HepG2 (cell line): Measurements from ENCODE around the gene CFAP91. TPM values are rescaled to one million over a fixed set of nuclear protein-coding genes. Genes with fewer than 3 reads are reported as not detected.
A peak's percentile ranks its signal among the peaks of the same experiment; 100 is the strongest.

Source experiments
- GATAD2A ChIP-seq: IDR thresholded peaks from 2 replicates; pipeline ENCODE4 v1.6.1; 2016
- HHEX ChIP-seq: IDR thresholded peaks from 2 replicates; pipeline ENCODE4 v1.6.1; 2016; ENCODE audit warnings: control low read depth
- HNF4G ChIP-seq, 2 experiments: sonication (generic) in 1 of 2; formaldehyde crosslinking in 1 of 2; IDR thresholded peaks; 2 replicates each; pipeline versions ENCODE4 v1.4.0 to v1.6.1; 2011 to 2020; ENCODE audit warnings: borderline replicate concordance in 2 of 2, low read depth in 2 of 2, mild to moderate bottlenecking in 2 of 2, low read length in 1 of 2, missing genetic modification reagents in 1 of 2, moderate library complexity in 1 of 2
- MAFF ChIP-seq: IDR thresholded peaks from 2 replicates; pipeline ENCODE4 v1.6.1; 2011; ENCODE audit warnings: low read depth, low read length, improper control_type of control experiment
- NCOA2 ChIP-seq: sonication (generic); formaldehyde crosslinking; IDR thresholded peaks from 2 replicates; pipeline ENCODE4 v1.8.0; 2022; ENCODE audit warnings: inconsistent platforms
- RXRB ChIP-seq: IDR thresholded peaks from 2 replicates; pipeline ENCODE4 v1.6.1; 2016; ENCODE audit warnings: borderline replicate concordance, missing genetic modification reagents, missing compliant biosample characterization
- ZBTB40 ChIP-seq, 2 experiments: fragments of 450-650 bp in 1 of 2; sonication (generic) in 1 of 2; formaldehyde crosslinking in 1 of 2; IDR thresholded peaks; 2 replicates each; pipeline versions ENCODE4 v1.6.1 to v1.8.0; 2016 to 2022; ENCODE audit warnings: antibody characterized with exemption in 1 of 2, mild to moderate bottlenecking in 1 of 2, missing genetic modification reagents in 1 of 2
- ZNF574 ChIP-seq: sonication (generic); formaldehyde crosslinking; IDR thresholded peaks from 2 replicates; pipeline ENCODE4 v1.4.0; 2020; ENCODE audit warnings: missing genetic modification reagents
- polyA plus RNA-seq, 8 experiments: library from polyadenylated mRNA; depleted of rRNA in 3 of 8; stranded (reverse) in 7 of 8; unstranded in 1 of 8; fragments of >200 nt; fragmentation: Illumina TruSeq in 4 of 8; extraction: Trizol in 4 of 8; gene quantifications; 2 replicates each; pipeline versions ENCODE4 v1.2.1 to v1.2.3, GENCODE V29; 2011 to 2016; ENCODE audit warnings: low read depth in 4 of 8, missing spikeins in 1 of 8, mixed read lengths in 1 of 8; ENCODE audit not compliant: insufficient read depth in 1 of 8
- total RNA-seq, 5 experiments: library from RNA; depleted of rRNA; stranded (reverse); fragments of >200 nt; fragmentation: Illumina TruSeq; extraction: Trizol; gene quantifications; 2 replicates each; pipeline ENCODE4 v1.2.3, GENCODE V29; 2016; ENCODE audit warnings: low read depth in 1 of 5
- TF ChIP-seq, protein P1 (sequence below): IDR thresholded peaks from 2 replicates; pipeline ENCODE4 v1.4.0; 2020; ENCODE audit warnings: mild to moderate bottlenecking, missing genetic modification reagents
- TF ChIP-seq, protein P2 (sequence below): sonication (generic); formaldehyde crosslinking; IDR thresholded peaks from 2 replicates; pipeline ENCODE4 v1.8.1; 2023; ENCODE audit warnings: mild to moderate bottlenecking, moderate library complexity, missing genetic modification reagents

CFAP91 gene
- total and polyA plus RNA-seq, 2 of the 13 experiments (the other 11 are each of a cell fraction or from before 2014, with no cell fraction given), result not detected

DNA sequence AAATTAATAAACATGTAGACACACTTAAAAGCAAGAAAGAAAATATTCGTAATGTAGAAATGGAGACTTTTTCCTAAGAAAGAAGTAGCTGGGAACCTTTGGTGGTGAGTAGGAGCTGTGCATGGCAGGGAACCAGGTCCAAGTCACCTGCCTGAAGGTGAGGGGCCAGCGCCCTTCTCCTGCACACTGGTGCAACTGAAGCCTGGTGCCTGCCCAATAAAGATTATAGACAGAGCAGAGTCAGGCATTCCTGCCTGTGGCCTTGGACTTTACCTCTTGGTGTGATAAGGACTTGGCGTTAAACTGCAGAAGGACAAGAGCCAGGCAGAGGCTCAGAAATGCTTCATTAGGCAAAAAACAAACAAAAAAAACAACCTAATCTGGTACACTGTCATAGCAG, 14.2 kb downstream of the CFAP91 start (continued):
- TF ChIP-seq ZNF574 (CRISPR knock-in tag) (peak; percentile 32; the same call in 1 of the 2 replicates), GATAD2A (CRISPR knock-in tag) (peak; percentile 84), ZBTB40 (IDR thresholded peaks at IDR 0.05) (no peak), ZBTB40 (CRISPR knock-in tag; IDR thresholded peaks at IDR 0.05) (peak; percentile 24; the same call in 1 of the 2 replicates), MAFF (0 out of 2 replicates have a peak, but pooled peaks have one; percentile 15), RXRB (CRISPR knock-in tag) (peak; percentile 26; the same call in 1 of the 2 replicates), NCOA2 (CRISPR knock-in tag) (peak; percentile 47; the same call in 1 of the 2 replicates), HNF4G (IDR thresholded peaks at IDR 0.05; ENCODE audit: borderline replicate concordance, low read depth, low read length) (peak; percentile 63), HNF4G (CRISPR knock-in tag; IDR thresholded peaks at IDR 0.05; ENCODE audit: borderline replicate concordance, low read depth) (no peak; the same call in 1 of the 2 replicates), HHEX (CRISPR knock-in tag) (no peak)
- TF ChIP-seq, protein P1, sequence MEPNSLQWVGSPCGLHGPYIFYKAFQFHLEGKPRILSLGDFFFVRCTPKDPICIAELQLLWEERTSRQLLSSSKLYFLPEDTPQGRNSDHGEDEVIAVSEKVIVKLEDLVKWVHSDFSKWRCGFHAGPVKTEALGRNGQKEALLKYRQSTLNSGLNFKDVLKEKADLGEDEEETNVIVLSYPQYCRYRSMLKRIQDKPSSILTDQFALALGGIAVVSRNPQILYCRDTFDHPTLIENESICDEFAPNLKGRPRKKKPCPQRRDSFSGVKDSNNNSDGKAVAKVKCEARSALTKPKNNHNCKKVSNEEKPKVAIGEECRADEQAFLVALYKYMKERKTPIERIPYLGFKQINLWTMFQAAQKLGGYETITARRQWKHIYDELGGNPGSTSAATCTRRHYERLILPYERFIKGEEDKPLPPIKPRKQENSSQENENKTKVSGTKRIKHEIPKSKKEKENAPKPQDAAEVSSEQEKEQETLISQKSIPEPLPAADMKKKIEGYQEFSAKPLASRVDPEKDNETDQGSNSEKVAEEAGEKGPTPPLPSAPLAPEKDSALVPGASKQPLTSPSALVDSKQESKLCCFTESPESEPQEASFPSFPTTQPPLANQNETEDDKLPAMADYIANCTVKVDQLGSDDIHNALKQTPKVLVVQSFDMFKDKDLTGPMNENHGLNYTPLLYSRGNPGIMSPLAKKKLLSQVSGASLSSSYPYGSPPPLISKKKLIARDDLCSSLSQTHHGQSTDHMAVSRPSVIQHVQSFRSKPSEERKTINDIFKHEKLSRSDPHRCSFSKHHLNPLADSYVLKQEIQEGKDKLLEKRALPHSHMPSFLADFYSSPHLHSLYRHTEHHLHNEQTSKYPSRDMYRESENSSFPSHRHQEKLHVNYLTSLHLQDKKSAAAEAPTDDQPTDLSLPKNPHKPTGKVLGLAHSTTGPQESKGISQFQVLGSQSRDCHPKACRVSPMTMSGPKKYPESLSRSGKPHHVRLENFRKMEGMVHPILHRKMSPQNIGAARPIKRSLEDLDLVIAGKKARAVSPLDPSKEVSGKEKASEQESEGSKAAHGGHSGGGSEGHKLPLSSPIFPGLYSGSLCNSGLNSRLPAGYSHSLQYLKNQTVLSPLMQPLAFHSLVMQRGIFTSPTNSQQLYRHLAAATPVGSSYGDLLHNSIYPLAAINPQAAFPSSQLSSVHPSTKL, result peak; percentile 82
- TF ChIP-seq, protein P2, sequence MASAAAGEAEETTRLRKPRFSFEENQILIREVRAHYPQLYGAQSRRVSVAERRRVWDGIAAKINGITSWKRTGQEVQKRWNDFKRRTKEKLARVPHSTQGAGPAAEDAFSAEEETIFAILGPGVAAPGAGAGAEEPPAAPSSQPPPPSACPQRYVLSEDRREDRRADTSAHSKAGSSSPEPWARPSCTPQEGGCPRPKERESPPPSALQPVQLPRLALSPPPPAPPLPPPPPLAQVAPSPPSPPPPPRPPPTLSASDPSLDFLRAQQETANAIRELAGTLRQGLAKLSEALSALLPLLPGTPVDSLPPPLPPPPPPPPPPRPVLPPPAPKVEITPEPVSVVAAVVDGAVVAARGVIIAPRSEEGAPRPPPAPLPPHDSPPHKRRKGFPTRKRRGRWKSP (CRISPR knock-in tag), result 0 out of 2 replicates have a peak, but pooled peaks have one; percentile 31
